HepG2 (cell line): ENCODE results near the gene RNF175.

Experiments used
- ARNT ChIP-seq: fragments of 450-650 bp; IDR thresholded peaks from 2 replicates; pipeline ENCODE4 v1.6.1; 2017
- CBX5 ChIP-seq: sonication (generic); formaldehyde crosslinking; IDR thresholded peaks from 2 replicates; pipeline ENCODE4 v1.4.0; 2020; ENCODE audit warnings: missing genetic modification reagents, borderline replicate concordance
- CREB1 ChIP-seq, 2 experiments: fragments of 450-650 bp in 1 of 2; IDR thresholded peaks; 2 replicates each; pipeline ENCODE4 v1.6.1; 2016 to 2017; ENCODE audit warnings: control low read depth in 1 of 2, mild to moderate bottlenecking in 1 of 2, missing compliant biosample characterization in 1 of 2, missing genetic modification characterization in 1 of 2
- HDAC2 ChIP-seq: sonication (generic); formaldehyde crosslinking; IDR thresholded peaks from 2 replicates; pipeline ENCODE4 v1.4.0; 2020; ENCODE audit warnings: missing genetic modification reagents
- HNRNPUL1 ChIP-seq: fragments of 200-400 bp; formaldehyde crosslinking; IDR thresholded peaks from 2 replicates; pipeline ENCODE4 v1.6.1; 2017; ENCODE audit warnings: low read depth, mild to moderate bottlenecking, low read length, moderate library complexity
- NFIC ChIP-seq: IDR thresholded peaks from 2 replicates; pipeline ENCODE4 v1.6.1; 2012; ENCODE audit warnings: mild to moderate bottlenecking, low read length, inconsistent platforms
- PAX8 ChIP-seq: sonication (generic); formaldehyde crosslinking; IDR thresholded peaks from 2 replicates; pipeline ENCODE4 v1.8.0; 2022; ENCODE audit warnings: mild to moderate bottlenecking, missing genetic modification reagents, borderline replicate concordance
- SNAPC2 ChIP-seq: sonication (generic); formaldehyde crosslinking; IDR thresholded peaks from 2 replicates; pipeline ENCODE4 v1.8.1; 2022; ENCODE audit warnings: mild to moderate bottlenecking, missing genetic modification reagents
- ZNF367 ChIP-seq: sonication (generic); formaldehyde crosslinking; IDR thresholded peaks from 2 replicates; pipeline ENCODE4 v1.4.0; 2020; ENCODE audit warnings: missing genetic modification reagents, borderline replicate concordance
- ZSCAN30 ChIP-seq: sonication (generic); formaldehyde crosslinking; IDR thresholded peaks from 2 replicates; pipeline ENCODE4 v1.5.0; 2020; ENCODE audit warnings: mild to moderate bottlenecking, missing genetic modification reagents
- TF ChIP-seq, protein P1 (sequence below): sonication (generic); formaldehyde crosslinking; IDR thresholded peaks from 2 replicates; pipeline ENCODE4 v1.5.0; 2020; ENCODE audit warnings: mild to moderate bottlenecking, missing genetic modification reagents, moderate library complexity
- TF ChIP-seq, protein P2 (sequence below): sonication (generic); formaldehyde crosslinking; IDR thresholded peaks from 2 replicates; pipeline ENCODE4; 2020; ENCODE audit warnings: missing genetic modification reagents, mild to moderate bottlenecking, borderline replicate concordance
- TF ChIP-seq, protein P3 (sequence below): sonication (generic); formaldehyde crosslinking; IDR thresholded peaks from 2 replicates; pipeline ENCODE4 v1.4.0; 2020; ENCODE audit warnings: missing genetic modification reagents

DNA sequence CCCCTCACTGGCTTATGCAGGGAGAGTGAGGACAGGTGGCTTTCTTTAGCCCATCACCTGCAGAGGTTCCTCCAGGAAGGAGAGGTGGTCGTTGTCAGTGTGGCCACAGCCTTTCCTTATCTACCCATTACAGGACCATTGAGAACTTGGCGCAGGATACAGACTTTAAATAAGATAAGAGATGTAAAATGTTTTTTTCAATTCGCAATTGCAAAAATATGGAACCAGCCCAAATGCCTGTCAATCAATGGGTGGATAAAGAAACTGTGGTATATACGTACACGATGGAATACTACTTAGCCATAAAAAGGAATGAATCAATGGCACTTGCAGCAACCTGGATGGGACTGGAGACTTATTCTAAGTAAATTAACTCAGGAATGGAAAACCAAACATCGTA is 6.9 kb upstream of the RNF175 start:
- TF ChIP-seq, protein P1, sequence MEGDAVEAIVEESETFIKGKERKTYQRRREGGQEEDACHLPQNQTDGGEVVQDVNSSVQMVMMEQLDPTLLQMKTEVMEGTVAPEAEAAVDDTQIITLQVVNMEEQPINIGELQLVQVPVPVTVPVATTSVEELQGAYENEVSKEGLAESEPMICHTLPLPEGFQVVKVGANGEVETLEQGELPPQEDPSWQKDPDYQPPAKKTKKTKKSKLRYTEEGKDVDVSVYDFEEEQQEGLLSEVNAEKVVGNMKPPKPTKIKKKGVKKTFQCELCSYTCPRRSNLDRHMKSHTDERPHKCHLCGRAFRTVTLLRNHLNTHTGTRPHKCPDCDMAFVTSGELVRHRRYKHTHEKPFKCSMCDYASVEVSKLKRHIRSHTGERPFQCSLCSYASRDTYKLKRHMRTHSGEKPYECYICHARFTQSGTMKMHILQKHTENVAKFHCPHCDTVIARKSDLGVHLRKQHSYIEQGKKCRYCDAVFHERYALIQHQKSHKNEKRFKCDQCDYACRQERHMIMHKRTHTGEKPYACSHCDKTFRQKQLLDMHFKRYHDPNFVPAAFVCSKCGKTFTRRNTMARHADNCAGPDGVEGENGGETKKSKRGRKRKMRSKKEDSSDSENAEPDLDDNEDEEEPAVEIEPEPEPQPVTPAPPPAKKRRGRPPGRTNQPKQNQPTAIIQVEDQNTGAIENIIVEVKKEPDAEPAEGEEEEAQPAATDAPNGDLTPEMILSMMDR (CRISPR knock-in tag): no peak
- TF ChIP-seq, protein P2, sequence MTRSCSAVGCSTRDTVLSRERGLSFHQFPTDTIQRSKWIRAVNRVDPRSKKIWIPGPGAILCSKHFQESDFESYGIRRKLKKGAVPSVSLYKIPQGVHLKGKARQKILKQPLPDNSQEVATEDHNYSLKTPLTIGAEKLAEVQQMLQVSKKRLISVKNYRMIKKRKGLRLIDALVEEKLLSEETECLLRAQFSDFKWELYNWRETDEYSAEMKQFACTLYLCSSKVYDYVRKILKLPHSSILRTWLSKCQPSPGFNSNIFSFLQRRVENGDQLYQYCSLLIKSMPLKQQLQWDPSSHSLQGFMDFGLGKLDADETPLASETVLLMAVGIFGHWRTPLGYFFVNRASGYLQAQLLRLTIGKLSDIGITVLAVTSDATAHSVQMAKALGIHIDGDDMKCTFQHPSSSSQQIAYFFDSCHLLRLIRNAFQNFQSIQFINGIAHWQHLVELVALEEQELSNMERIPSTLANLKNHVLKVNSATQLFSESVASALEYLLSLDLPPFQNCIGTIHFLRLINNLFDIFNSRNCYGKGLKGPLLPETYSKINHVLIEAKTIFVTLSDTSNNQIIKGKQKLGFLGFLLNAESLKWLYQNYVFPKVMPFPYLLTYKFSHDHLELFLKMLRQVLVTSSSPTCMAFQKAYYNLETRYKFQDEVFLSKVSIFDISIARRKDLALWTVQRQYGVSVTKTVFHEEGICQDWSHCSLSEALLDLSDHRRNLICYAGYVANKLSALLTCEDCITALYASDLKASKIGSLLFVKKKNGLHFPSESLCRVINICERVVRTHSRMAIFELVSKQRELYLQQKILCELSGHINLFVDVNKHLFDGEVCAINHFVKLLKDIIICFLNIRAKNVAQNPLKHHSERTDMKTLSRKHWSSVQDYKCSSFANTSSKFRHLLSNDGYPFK (CRISPR knock-in tag): no peak
- no peak for TF ChIP-seq CBX5 (CRISPR knock-in tag)
- TF ChIP-seq HNRNPUL1: no peak
- TF ChIP-seq CREB1 (IDR thresholded peaks at IDR 0.05): no peak
- no peak for TF ChIP-seq CREB1 (CRISPR knock-in tag; IDR thresholded peaks at IDR 0.05)
- TF ChIP-seq ZSCAN30: no peak
- TF ChIP-seq, protein P3, sequence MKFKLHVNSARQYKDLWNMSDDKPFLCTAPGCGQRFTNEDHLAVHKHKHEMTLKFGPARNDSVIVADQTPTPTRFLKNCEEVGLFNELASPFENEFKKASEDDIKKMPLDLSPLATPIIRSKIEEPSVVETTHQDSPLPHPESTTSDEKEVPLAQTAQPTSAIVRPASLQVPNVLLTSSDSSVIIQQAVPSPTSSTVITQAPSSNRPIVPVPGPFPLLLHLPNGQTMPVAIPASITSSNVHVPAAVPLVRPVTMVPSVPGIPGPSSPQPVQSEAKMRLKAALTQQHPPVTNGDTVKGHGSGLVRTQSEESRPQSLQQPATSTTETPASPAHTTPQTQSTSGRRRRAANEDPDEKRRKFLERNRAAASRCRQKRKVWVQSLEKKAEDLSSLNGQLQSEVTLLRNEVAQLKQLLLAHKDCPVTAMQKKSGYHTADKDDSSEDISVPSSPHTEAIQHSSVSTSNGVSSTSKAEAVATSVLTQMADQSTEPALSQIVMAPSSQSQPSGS (CRISPR knock-in tag): no peak
- TF ChIP-seq PAX8: no peak
- no peak for TF ChIP-seq ARNT
- no peak for TF ChIP-seq NFIC
- TF ChIP-seq HDAC2 (CRISPR knock-in tag): no peak
- no peak for TF ChIP-seq ZNF367 (CRISPR knock-in tag)
- TF ChIP-seq SNAPC2: no peak
